HG03175 (cell line): ENCODE data around the gene CDK5R2.

Source experiments
- ATAC-seq: cut with Tn5 transposase; IDR thresholded peaks from one replicate; pipeline ENCODE4 v1.9.1; 2021; ENCODE audit warnings: mild to moderate bottlenecking, moderate library complexity; ENCODE audit not compliant: unreplicated experiment

The CDK5R2 gene

DNA sequence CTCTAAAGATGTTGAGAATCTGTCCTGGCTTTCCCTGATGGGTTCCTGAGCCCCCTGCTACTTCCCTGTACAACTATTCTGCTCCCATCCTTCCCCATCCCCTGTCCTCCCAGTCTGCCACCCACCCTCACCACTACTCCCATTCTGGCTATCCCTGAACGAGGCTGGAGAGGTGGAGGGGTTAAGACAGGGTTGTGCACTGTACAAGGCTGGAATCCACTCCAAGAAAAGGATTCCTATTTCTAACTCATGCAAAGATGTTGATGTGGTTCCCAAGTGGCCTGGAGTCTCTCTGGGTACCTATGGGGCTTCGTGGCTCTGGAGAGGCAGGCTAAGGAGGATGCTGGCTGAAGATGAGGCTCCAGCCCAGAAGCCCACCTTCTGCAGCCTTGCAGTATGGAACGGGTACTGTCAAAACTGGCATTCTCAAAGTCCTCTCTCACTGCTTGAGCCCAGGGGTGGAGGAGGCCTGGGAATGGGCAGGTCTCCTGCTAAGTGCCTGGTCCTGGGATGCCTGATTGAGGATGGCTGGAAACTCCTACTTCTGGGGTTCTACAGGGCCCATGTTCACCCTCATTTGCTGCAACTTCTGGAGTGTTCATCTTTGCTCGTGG, 26.8 kb downstream of the CDK5R2 start:
- no peak for ATAC-seq

- ATAC-seq = no peak
These were observed 28.7 kb downstream of the CDK5R2 start for GRCh38 chr2:218988164-218988563.

DNA sequence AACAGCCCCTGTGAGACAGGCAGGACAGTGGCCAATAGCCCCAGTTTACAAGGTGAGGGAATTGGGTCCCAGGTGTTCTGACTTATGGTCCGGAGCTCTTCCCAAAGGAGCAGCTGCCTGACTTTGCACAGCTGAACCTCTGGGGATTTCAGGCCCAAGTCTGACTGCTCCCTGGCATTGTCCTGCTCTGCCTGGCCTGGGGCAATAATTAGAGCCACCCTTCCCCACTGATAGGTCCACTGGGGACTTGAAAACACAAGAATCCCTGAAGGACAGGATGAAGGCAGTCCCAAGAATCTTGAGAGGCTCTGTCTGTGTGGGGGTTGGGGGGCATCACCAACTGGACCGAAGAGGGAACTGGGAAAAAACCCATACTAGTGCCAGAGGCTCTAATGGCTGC, 29.2 kb downstream of the CDK5R2 start:
- ATAC-seq = no peak

GRCh38 chr2:218990052-218990451, 30.6 kb downstream of the CDK5R2 start:
- no peak for ATAC-seq

GRCh38 chr2:218990612-218991011, 31.1 kb downstream of the CDK5R2 start:
- no peak for ATAC-seq

- ATAC-seq = no peak
These were observed 32.3 kb downstream of the CDK5R2 start for GRCh38 chr2:218991674-218992168.

- no peak for ATAC-seq
These were observed 32.7 kb downstream of the CDK5R2 start for GRCh38 chr2:218992196-218992595.

DNA sequence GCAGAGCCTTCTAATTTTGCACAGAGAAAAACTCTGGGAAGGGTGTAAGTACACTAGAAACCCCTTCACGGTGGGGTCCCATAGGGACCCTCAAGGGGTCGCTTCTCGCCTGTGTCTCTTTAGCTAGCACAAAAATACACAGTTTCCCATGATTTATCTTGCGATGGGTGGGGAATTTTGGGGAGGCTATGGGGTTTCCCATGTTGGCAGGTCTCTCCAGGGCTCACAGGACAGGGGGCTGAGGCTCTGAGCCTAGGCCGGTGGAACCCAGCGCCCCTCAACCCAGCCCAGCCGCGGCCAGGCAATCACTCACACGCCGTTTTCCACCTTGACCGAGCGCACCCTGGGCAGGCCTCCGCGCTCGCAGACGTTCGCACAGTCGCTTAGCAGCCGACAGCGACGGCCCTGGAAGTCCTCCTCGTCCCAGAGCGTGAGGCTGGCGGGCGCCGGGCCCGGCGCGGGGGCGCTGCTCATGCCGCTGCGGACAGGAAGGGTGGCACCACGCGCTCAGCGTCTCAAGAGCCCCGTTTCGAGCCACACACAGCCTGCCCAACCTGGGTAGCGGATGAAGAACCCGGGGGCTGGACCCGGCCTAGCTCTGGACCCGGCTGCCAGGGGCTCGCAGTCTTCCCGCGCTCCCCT, 33.4 kb downstream of the CDK5R2 start:
- ATAC-seq = no peak

DNA sequence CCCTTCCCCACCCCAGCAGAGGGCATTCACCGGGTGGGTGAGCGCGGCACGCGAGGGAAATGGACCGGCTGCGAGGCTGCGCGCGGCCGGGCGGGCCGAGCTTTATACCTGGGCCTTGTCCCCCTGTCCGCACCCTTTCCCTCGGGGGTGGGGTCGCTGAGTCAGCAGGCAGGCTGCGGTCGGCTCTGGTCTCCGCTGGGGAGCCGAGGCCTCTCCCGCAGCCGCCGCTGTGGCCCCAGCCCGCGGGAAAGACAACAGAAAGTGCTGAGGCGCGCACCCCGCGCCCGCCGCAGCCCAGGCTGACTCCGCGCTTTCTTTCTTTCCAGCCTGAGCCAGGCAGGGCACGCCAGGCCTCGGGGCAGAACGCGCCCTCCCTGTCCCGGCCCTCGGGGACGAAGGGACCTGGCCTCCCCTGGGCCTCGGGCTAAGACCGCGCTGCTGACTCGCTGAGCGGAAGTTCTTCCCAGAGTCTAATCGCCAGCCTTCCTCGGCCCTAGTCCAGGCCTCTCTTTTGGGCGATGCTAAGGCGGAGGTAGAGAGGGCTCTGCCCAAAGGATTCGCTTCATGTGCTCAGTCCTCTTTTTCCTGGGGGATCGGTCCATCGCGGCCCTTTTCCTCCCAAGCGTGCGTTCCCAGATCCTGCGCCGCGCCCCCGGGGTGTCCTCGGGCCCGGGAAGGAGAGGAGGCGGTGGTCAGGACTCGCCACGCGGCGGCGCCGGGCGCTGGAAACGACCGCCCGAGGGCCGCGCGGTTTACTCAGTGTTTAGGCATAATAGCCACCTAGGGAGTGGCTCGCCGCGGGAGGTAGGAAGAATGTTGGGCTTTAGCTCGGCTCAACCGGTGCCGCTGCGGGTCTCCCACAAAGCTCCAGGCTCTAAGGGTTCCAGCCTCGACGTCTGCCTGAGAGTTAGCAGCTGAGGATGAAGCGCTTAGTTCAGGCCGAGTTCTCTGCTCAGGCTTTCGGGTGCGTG, 34.2 kb downstream of the CDK5R2 start, which contains the start of gene CRYBA2:
TSS of gene CRYBA2 (minus strand) at position 78 of the 971 bp plus-strand sequence. CDS start 246 bp downstream, outside the sequence.
- ATAC-seq = no peak

- ATAC-seq = no peak
These were observed 36.1 kb downstream of the CDK5R2 start for GRCh38 chr2:218995561-218995960.

GRCh38 chr2:218995972-218996711, 36.7 kb downstream of the CDK5R2 start:
- ATAC-seq = peak; percentile 67

GRCh38 chr2:218996937-218997336, 37.5 kb downstream of the CDK5R2 start:
- ATAC-seq = no peak

DNA sequence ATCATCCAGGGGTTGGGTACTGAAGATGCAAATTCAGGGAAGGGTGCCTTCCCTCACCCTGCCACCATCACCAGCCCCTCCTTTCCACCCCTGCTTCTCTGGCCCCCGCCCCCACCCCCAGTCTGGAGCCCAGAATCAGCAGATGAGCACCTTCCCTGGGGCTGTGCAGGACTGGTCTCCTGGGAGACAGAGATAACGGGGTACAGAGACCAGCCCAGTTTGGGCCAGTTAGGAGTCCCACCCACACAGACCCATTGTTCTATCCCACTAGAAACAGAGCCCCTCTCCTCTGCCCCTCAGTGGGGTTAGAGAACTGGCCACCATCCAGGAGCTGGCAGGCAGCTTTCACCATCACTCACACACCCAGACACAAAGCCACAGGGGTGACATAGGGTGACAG, 38.3 kb downstream of the CDK5R2 start:
- no peak for ATAC-seq

DNA sequence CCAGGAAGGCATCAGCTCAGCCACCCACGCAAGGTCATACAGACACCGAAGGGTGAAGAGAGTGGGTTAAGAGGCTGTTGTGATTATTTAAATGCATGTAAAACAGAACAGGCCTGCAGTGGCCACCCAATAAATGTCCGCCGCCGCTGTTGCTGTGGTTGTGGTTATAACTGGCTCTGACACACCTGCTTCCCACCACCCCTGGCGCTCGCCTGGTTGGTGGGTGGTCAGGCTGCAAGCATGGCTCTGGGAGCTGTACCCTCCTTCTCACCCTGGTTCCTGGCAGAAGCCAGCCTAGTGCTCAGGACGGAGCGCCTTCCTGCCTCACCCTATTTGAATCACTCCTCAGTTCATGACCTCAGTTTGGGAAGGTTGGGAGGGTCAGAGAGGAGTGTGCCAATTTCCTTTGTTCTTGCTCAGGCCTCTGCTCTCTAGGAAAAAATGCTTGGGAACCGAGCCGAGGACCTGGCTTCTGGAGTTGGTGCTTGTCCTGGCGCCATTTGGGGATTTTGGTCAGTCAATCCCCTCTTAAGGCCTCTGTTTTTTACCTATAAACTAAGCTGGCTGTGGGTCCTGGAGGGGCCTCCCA, 39.0 kb downstream of the CDK5R2 start:
- no peak for ATAC-seq

- ATAC-seq = no peak
These were observed 39.8 kb downstream of the CDK5R2 start for GRCh38 chr2:218999021-218999880.

DNA sequence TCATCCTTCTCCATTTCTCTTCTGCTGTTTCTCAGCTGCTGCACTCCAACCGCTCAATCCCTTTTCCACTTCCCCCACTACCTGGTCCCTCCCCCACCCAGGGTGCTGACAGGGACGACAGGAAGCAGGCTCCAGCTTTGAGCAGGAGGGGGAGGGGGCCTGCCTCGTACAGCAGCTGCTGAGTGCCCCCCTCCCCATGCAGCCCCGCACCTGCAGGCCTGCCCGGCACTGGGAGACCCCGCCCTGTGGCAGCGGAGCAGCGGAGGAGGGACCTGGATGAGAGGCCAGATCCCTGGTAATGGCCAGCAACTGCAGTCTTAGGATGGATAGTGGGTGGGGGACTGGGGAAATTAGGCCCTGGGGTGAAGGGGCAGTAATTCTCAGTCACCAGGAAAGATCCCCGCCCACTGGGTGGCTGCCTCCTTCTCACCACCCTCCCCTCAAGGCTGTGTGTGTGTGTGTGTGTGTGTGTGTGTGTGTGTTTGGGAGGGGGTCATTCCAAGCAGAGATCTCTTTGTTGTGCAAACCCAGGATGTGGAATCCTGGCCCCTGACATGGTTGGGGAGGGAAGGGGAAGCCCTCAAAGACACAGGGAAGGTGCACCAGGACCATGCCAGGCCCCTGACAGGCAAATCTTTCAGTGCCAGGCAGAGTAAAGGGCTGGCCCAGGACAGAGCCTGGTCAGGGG, 40.6 kb downstream of the CDK5R2 start:
- no peak for ATAC-seq

GRCh38 chr2:219000569-219000960, 41.1 kb downstream of the CDK5R2 start:
- no peak for ATAC-seq

- no peak for ATAC-seq
These were observed 41.7 kb downstream of the CDK5R2 start for GRCh38 chr2:219001100-219001576.
